Cortex of kidney (tissue), 1 donor: Measurements from ENCODE around the gene CAMK4.
"Not testable (repeated sequence)": the region's sequence is repeated elsewhere in the genome, so short reads cannot be mapped to it uniquely, and the experiment has no call there.

Experiments used
- DNase-seq: peaks from one replicate; lab custom pipeline; 2025; lab: John Stamatoyannopoulos, UW

The CAMK4 gene

DNA sequence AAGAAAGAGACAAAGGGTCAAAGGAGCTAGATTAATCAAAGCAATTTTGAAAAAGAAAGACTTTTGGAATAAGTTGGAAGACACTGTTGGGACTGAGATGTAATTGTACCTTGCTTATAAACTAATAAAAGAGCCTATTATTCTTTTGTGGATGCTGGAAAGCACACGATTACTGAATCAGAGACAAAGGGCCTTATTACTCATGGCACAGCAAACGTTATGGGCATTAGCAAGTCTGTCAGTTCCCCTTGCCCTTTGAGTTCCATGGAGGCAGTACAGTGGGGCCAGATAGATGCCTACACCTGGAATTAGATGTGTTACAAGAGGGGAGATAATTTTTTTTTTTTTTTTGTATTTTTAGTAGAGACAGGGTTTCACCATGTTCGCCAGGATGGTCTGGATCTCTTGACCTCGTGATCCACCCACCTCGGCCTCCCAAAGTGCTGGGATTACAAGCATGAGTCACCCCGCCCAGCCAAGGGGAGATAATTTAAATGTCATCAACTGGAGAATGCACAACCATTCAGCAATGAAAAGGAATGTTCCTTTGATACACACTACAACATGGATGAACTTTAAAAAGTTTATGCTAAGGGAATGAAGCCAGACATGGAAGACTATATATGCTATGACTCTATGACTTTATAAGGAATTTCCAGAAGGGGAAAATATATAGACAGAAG lies 159.2 kb downstream of the CAMK4 start:
- no peak for DNase-seq

DNA sequence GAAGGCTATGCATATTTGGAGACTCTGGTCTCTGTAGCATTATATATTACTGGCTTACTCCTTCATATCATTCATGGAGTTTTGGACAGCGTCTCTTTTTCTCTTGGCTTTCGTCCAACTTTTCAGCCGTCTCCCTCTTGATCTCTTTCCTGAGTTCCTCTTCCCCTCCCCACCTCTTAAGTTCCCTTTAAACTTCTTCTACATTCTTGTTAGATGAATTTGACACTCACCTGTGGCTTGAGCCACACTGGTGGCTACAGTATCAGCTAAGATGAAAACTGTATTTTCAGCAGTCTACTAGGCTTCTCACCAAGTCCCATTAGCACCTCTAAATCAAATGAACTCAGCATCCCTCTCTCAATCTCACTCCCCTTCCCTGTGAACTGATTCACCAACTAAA lies 160.0 kb downstream of the CAMK4 start:
- DNase-seq: no peak

DNA sequence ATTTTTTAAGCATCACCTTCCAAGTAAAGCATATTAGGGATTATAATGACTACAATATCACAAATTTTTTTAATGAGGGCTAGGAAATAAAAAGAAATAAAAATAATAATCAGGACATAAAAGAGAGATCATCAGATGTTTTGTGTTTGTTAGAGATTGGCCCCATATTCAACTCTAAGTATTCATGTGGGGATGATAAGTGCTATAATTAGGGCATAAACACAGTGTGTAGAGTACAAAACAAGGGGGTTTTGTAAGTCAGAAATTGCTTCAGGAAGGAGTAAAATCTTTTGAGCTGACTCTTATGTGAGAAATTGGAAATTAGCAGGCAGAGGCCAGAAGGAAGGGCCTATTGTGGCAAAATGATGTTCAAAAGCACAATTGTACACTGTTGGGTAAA lies 160.9 kb downstream of the CAMK4 start:
- DNase-seq: no peak

DNA sequence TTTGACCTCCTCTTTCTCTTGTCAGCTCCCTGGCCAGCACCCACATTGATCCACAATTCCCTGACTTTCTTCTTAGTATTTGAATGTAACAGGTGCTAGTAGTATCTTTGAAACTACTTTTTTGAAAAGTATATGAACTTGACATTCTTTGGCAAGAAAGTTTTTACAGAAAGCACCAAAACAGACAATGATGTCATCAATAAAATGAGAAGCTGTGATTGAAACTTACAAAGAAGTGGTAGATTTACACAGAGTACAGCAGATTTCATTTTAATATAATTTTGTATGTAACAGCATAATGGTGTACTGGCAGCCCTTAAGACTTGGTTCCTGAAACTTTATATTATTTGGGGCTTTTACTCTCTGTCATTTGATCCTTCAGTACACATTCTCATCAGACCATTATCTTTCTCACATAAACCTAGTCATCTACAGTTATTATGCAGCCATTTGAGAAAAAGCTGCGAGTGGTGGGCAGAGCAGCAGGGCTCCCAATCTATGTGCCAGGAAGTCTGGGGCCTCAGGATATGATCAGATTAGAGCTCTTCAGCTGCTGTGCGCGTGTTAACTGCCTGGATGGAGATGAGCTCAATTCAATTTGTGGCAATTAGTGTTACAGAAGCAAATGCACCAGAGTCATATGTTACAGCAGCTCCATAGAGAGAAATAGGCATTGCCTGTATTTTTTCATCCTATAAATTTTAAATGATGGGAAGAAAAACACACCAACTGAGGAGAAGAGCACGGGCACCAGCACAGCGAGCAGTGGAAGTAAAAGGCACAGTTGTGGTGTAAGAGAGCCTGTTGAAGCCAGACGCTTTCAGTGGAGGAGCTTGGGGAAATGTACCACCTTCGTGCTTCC lies 162.0 kb downstream of the CAMK4 start:
- DNase-seq: no peak

DNA sequence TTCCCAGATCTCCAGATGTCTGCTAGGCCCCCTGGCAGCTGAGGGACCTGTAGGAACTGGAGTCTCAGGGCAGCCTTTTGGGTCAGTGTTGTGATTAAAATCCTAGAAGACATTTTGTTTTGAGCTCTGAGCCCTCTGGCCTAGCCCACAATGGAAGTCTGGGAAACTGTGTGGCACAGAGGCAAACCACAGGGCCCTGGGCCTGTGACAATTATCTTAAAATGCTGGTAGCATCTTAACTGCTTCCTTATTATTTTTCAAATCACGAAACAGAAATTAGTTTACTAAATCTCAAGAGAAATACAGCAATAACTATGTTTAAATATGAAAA lies 162.6 kb downstream of the CAMK4 start:
- DNase-seq: no peak

DNA sequence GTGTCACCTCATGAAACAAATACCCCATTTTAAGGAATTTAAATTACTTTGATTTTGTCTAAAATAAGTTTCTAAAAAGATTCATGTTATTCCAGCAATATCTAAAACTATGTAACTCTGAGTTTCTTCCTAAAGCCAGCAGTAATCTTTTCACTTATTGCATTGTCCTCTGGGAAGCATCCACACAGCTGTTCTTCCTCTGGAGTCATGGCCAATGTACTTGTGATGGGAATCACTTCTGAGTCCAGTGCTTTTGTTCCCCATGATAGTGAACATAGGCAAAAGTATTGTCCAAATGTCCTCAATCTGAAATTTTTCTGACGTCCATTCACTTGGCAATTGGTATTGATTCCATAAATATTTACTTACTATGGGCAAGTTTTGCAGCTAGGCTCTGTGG lies 163.2 kb downstream of the CAMK4 start:
- no peak for DNase-seq

DNA sequence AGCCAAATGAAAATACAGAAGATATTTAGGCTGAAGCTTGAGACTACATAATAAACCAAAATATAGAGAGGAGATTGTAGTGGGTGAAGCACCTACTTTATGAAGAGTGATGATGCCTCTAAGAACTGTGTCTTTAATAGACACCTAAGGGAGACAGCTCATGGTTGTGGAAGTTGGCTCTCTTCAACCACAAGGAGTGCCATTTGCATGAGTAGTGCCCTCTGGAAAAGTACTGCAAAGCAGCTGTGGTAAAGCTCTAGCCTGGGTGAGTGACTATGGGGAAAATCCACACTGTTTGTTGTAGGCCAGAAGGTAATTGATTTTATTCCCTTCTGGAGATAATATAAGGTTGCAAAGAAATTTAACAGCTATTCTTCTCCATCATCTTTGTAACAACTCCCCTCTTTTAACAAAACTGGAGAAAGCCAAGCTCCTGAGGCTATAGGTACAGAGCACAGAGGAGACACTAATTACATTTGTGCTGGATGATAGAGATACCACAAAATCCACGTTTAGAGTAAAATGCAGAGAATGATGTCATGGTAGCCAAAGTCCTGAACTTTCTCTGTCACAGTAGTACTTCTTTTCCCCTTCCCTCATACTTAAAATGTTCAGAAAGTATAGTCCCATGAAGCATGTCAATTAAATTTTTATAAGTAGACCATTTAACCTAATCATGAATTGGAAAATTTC lies 165.4 kb downstream of the CAMK4 start:
- no peak for DNase-seq

DNA sequence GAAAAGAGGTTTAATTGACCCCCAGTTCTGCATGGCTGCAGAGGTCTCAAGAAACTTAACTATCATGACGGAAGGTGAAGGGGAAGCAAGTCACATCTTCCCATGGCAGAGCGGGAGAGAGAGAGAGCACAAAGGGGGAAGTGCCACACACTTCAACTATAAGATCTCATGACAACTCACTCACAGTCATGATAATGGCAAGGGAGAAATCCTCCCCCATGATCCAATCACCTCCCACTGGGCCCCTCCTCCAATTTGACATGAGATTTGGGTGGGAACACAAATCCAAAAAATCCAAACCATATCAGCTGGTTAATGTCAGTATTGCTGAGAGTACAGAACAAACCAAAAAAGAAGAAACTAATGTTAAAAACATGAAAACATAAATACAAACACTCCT lies 168.0 kb downstream of the CAMK4 start:
- no peak for DNase-seq

DNA sequence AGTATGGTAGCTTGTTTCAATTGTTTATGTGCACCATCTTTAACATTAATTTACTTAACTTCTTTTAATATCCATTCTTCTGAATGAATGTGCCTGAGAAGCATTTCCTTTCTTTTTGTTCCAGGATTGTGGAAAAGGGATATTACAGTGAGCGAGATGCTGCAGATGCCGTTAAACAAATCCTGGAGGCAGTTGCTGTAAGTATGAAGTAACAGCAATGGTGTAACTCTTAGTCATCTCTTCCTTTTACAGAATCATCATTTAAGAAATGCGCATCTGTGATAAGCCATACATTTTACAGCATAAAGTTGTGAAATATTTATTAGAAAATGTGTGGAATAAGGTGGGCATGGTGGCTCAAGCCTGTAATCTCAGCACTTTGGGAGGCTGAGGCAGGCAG lies 170.4 kb downstream of the CAMK4 start:
- DNase-seq: no peak

DNA sequence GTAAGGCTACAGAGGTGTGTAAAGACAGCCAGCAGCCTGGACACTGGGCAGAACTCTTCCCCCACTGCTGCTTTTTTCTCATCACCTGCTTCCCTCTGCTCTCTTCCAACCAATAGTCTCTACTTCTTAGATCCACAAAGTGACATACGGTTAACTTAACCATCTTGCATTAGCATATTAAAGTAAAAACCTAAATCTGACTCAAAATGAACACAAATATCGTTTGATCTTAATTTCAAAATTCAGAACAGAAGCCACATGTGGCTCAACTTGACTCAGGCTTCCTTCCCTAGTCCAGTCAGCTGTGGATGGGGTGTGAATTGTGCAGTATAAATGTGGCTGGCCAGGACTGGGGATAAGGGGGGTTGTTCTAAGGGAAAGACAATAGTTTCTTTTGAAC lies 173.8 kb downstream of the CAMK4 start:
- no peak for DNase-seq

DNA sequence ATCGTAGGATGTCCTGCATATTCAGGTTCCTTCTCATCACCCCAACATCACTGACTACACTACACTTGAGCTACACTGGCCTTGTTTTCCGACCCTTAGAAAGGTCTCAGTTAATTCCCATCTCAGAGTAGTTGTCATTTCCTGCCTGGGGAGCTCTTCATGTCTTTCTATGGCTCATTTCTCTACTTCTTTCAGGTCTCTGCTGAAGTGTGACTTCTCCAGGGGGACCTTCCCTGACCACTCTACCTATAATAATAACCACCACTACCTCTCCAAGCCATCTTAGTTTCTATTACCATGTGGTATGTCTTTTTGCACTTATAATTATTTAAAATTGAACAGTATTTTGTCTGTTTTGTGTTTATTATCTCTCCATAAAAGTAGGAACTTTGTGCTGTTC lies 174.9 kb downstream of the CAMK4 start:
- DNase-seq: no peak

DNA sequence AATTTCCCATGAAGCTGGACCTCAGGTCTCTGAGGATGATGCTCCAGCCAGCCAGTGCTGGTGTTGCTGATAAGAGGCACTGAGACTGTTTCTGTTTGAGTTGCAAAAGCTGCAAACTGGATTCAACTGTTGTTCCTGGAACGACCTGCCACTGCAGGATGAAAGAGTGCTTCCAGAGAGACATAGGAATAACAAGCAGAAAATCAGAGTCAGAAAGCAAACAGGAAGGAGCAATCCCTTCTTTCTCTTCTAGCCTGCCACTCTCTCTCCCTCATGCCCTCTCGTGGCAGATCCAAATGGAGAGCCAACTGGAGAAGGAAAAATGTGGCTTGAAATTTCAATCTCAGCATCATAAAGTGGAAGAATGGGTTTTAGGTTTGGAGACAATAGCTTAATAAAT lies 177.7 kb downstream of the CAMK4 start:
- DNase-seq: no peak

DNA sequence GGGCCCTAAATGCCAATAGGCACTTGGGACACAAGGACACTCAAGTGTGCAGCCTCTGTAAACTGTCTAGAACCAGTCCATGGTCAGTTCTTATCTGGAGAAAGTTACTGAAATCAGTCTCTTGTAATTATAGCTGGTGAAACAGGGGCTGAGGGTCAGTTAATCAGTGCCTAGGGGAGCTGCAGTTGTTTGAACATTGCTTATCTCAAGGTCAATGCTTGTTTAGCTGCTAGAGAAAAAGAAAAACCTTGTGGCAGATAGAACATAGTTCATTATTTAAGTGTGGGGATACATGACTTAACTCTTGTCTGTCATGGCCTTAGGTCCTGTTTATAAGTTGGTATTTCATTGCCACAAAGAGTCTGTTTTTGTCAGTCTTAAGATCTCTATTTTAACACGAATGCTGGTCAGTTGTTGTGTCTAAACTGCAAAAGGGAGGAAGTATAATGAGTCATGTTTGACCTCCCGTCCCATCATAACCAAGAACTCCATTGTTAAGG lies 180.1 kb downstream of the CAMK4 start:
- DNase-seq: no peak

DNA sequence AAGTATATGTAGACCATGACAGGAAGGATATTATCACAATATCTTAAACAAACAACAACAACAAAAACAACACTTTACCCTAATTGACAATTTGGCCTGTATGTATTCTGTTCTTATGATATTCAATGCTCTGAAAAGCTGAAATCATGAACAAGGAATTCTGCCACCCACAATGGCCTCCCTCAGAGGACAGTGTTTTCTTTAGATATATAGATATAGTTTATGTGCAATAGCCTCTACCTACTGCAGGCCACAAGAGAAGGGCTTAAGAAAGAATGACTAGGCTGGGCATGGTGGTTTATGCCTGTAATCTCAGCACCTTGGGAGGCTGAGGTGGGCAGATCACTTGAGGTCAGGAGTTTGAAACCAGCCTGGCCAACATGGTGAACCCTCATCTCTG lies 183.4 kb downstream of the CAMK4 start:
- no peak for DNase-seq

DNA sequence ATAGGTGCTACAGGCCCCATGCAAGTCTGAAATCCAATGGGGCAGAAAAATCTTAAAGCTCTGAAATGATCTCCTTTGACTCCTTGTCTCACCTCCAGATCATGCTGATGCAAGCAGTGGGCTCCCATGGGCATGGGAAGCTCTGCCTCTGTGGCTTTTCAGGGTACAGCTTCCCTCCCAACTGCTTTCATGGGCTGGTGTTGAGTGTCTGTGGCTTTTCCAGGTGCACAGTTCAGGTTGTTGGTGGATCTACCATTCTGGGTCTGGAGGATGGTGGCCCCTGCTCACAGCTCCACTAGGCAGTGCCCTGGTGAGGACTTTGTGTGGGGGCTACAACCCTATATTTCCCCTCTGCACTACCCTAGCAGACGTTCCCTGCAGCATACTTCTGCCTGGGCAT lies 184.6 kb downstream of the CAMK4 start:
- no peak for DNase-seq

DNA sequence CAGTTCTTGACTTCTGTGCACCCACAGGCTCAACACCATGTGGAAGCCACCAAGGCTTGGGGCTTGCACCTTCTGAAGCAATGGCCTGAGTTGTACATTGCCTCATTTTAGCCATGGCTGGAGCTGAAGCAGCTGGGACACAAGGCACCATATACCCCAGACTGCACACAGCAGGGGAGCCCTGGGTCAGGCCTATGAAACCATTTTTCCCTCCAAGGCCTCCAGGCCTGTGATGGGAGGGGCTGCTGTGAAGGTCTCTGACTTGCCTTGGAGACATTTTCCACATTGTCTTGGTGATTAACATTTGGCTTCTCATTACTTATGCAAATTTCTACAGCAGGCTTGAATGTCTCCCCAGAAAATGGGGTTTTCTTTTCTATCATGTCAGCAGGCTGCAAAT lies 185.1 kb downstream of the CAMK4 start:
- not testable (repeated sequence) for DNase-seq

DNA sequence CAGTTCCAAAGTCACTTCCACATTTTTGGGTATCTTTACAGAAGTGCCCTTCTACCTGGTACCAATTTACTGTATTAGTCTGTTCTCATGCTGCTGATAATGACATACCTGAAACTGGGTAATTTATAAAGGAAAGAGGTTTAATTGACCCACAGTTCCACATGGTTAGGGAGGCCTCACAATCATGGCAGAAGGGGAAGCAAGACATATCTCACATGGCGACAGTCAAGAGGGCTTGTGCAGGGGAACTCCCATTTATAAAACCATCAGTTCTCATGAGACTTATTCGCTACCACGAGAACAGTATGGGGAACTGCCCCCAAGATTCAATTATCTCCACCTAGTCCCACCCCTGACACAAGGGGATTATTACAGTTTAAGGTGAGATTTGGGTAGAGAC lies 185.9 kb downstream of the CAMK4 start:
- DNase-seq: not testable (repeated sequence)

DNA sequence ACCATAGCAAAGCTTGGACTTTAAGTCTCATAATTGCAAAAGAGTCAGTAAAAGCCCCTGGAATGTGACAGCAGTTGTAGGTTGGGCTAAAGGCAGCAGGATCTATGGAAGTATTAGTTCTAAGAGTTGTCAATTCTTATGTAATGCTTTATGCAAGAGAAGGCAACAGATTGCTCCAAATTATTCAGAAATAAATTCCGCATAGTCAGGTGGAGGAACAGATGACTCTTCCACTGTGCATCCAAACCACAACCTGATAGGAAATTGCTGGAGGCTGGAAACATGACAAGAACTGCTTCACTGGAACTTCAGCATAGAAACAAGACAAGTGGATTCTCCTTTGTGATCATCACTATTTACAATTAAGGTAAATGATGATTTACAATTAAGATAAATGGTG lies 187.1 kb downstream of the CAMK4 start:
- no peak for DNase-seq

DNA sequence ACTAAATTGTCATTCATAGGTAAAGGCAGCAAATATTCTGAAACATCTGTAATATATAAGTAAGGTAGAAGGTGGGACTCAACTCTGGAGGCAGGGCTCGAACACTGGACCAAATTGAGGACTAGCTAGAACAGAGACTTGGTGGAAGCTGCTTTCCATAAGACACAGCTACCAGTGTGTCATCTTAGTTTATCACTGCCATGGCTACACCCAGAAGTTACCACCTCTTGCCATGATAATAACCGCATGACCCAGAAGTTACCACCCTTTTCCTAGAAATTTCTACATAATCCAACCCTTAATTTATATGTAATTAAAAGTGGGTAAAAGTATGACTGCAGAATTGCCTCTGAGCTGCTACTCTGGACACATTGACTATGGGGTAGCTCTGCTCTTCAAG lies 188.4 kb downstream of the CAMK4 start:
- DNase-seq: no peak

DNA sequence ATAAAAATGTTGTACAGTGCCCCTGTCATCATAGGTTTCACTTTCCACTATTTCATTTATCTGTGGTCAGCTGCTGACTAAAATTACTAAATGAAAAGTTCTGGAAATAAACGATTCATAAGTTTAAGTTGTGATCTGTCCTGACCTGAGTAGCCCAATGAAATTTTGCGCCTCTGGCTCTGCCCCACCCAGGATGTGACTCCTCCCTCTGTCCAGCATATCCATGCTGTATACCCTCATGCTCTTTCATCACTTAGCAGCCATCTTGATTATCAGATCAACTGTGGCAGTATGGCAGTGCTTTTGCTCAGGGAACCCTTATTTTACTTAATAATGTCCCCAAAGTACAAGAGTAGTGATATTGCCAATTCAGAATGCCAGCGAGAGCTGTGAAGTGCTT lies 190.9 kb downstream of the CAMK4 start:
- no peak for DNase-seq

DNA sequence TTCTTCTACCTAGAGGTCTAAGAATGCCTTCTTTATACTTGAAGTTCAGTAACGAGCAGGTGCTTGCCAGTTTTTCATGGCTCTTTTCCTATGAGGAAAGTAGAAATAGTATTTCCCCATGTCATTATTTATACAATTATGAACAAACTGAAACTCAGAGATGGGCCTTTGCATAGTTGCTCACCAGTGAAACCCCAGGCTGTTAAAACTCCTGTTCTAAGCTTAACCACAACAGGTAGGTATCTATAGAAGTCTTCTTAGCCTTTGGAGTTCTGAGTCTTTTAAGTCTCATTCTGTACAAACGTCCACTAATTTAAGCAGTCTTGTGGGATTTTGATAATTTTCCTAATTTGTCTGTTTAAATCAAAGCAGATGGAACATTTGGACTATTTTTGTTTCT lies 198.1 kb downstream of the CAMK4 start:
- DNase-seq: no peak

DNA sequence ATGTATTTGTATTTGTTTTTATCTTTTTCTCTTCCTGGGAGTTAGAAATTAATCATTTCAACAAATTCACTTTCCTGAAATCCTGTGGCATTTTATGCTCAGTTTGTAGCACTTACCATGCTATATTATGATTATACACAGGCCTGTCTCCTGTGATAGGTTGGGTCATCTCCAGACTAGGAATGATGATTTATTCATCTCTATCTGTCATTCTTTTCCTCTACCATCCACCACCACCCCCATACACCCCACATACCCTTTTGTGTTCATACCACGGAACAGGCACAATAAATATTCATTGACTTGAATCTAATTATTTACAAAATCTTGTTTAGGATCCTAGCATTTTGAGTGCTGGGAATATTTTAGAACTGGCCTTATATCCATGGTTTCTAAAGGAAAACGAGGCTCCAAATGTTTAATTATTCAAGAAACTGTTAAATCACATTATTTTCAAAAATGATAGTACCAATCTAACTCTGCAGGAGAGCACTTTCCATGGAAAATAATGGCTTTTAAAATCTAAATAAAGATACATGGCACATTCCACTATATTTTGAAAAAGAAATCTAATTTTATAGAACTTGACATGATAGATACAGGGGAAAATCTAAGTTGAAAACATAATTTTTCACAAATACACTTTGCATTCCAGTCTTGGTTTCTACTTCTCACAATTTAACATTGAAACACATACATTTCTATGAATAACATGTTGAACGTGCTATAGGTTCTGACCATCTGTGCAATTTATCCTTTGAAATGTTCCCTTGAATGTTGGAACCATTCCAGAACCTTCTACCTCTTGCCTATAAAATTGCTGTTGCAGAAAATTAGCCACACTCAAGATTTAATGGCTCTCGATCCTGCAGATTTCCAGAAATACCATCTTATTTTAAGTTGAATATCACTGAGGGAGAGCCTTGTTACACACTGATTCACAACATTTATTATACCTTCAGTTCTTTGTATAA lies 198.8 kb downstream of the CAMK4 start:
- DNase-seq: no peak
